Loucy (cell line): ENCODE data around the gene SNCA.

Source experiments
- H2AFZ ChIP-seq: fragments of 200-600 bp; sonication (generic); 2 replicates; pipeline ENCODE4 v1.6.0; 2016; ENCODE audit warnings: antibody characterized with exemption, mild to moderate bottlenecking, low read length, moderate library complexity
- H3F3A ChIP-seq: fragments of 200-600 bp; 2 replicates; pipeline ENCODE4 v1.6.0; 2016; ENCODE audit warnings: antibody characterized with exemption, low read depth, mild to moderate bottlenecking
- H3K27me3 ChIP-seq: fragments of 200-600 bp; sonication (generic); 2 replicates; pipeline ENCODE4 v1.6.1; 2014; ENCODE audit warnings: low read length, mild to moderate bottlenecking; ENCODE audit not compliant: insufficient read depth, poor library complexity, severe bottlenecking
- H3K36me3 ChIP-seq: fragments of 200-600 bp; sonication (generic); 2 replicates; pipeline ENCODE4 v1.6.1; 2016; ENCODE audit warnings: low read length; ENCODE audit not compliant: insufficient read depth
- H3K4me1 ChIP-seq: fragments of 200-600 bp; sonication (generic); 2 replicates; pipeline ENCODE4 v1.5.1; 2014; ENCODE audit warnings: low read length, mild to moderate bottlenecking; ENCODE audit not compliant: insufficient read depth, poor library complexity, severe bottlenecking
- H3K4me2 ChIP-seq: fragments of 200-600 bp; sonication (generic); 2 replicates; pipeline ENCODE4 v1.6.0; 2014; ENCODE audit warnings: antibody characterized with exemption, low read length, low read depth, mild to moderate bottlenecking; ENCODE audit not compliant: poor library complexity, severe bottlenecking
- H3K4me3 ChIP-seq: fragments of 200-600 bp; sonication (generic); 2 replicates; pipeline ENCODE4 v1.5.1; 2014; ENCODE audit warnings: low read length, mild to moderate bottlenecking, mixed read lengths; ENCODE audit not compliant: poor library complexity, severe bottlenecking
- H3K79me2 ChIP-seq: fragments of 200-600 bp; sonication (generic); 2 replicates; pipeline ENCODE4 v1.6.1; 2014; ENCODE audit warnings: low read length; ENCODE audit not compliant: insufficient read depth
- H3K9ac ChIP-seq: fragments of 200-600 bp; sonication (generic); 2 replicates; pipeline ENCODE4 v1.6.0; 2014; ENCODE audit warnings: mild to moderate bottlenecking, low read depth, low read length, moderate library complexity; ENCODE audit not compliant: poor library complexity, severe bottlenecking
- H3K9me2 ChIP-seq: fragments of 200-600 bp; sonication (generic); replicated peaks from 2 replicates; pipeline ENCODE4 v1.6.1; 2016; ENCODE audit warnings: low read depth, low read length, mixed read lengths
- H3K9me3 ChIP-seq: fragments of 200-600 bp; sonication (generic); 2 replicates; pipeline ENCODE4 v1.6.1; 2014; ENCODE audit warnings: mild to moderate bottlenecking, antibody characterized with exemption, low read length, low read depth; ENCODE audit not compliant: insufficient read depth
- H4K20me1 ChIP-seq: fragments of 200-600 bp; sonication (generic); 2 replicates; pipeline ENCODE4 v1.6.0; 2014; ENCODE audit warnings: antibody characterized with exemption, low read length, mild to moderate bottlenecking; ENCODE audit not compliant: insufficient read depth, poor library complexity, severe bottlenecking
- EZH2phosphoT487 ChIP-seq: fragments of 200-600 bp; IDR thresholded peaks from 2 replicates; pipeline ENCODE4 v1.6.1; 2018; ENCODE audit warnings: antibody characterized with exemption, mild to moderate bottlenecking, moderate library complexity, borderline replicate concordance
- TF ChIP-seq, protein P1 (sequence below): fragments of 200-600 bp; sonication (generic); conservative IDR thresholded peaks from 2 replicates; pipeline ENCODE4 v1.5.1; 2014; ENCODE audit warnings: mild to moderate bottlenecking, antibody characterized with exemption, low read length

SNCA gene

DNA sequence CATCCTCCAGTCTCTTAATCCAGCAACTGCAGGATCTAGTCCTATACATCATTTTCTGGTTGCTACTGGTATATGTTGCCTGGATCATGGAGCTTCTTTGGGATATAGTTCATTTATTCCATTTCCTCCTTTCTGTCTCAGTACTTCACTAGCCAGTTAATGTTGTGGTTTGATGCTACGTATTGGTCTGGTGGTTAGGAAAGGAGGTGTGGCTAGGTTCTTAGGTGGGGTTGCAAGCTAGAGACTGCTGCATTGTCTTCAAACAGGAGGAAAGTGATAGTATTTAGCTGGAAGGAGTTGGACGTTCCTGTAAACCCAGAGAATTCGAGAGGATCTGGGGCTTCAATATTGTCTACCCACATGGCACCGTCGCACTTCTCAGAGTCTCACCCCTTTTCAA, 129.5 kb downstream of the SNCA start:
- Histone ChIP-seq H3K4me3 (no peak overlapping the region), H3K4me2 (peak overlapping the region; percentile 3), H2AFZ (peak overlapping the region; percentile 8), H3K36me3 (no peaks in the 10 kb centered on the region), H3K9me3 (no peaks in the 10 kb centered on the region), H4K20me1 (no peaks in the 10 kb centered on the region), H3K79me2 (no peaks in the 10 kb centered on the region), H3K27me3 (no peaks in the 10 kb centered on the region), H3K4me1 (peaks cover 27% of the 10 kb centered on the region), H3F3A (no peaks in the 10 kb centered on the region), H3K9me2 (no peaks in the 10 kb centered on the region), H3K9ac (no peak overlapping the region)
- TF ChIP-seq EZH2phosphoT487, result no peak
- TF ChIP-seq, protein P1, sequence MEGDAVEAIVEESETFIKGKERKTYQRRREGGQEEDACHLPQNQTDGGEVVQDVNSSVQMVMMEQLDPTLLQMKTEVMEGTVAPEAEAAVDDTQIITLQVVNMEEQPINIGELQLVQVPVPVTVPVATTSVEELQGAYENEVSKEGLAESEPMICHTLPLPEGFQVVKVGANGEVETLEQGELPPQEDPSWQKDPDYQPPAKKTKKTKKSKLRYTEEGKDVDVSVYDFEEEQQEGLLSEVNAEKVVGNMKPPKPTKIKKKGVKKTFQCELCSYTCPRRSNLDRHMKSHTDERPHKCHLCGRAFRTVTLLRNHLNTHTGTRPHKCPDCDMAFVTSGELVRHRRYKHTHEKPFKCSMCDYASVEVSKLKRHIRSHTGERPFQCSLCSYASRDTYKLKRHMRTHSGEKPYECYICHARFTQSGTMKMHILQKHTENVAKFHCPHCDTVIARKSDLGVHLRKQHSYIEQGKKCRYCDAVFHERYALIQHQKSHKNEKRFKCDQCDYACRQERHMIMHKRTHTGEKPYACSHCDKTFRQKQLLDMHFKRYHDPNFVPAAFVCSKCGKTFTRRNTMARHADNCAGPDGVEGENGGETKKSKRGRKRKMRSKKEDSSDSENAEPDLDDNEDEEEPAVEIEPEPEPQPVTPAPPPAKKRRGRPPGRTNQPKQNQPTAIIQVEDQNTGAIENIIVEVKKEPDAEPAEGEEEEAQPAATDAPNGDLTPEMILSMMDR, result no peak

DNA sequence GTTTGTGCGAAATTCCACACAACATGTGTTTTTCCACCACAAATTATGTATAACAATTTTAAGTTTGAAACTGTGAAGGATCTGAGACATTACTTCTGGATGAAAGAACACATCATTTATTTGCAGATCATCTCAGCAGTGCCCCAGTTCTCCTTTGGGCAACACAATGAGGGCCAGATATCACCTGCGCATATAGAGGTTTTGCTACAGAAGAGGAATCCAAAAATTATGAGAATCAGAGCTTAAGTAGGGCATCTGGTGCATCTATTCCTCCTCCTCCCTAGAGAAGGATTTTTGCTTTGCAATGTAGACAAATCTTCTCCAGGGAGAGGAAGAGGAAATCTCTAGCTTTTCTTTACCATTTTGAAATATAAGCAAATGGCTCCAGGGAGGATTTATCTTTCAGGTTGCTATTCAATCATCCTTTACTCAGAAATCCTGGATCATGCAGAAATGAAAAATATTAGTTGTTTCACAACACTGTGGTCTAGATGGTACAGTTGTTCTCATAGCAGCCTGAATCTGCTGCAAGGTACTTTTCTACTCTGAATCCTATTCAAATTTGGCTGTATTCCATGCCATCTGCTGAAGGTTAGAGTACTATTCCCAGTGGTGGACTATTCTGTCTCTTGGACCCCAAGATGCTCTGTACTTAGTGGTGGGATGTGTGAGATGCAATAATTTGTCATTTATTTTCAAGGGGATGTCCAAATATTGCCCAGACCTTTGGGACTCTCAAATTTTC, 132.1 kb downstream of the SNCA start:
- no peak overlapping the region for H2AFZ ChIP-seq
- H3K36me3 ChIP-seq, result no peaks in the 10 kb centered on the region
- no peaks in the 10 kb centered on the region for H3F3A ChIP-seq
- no peaks in the 10 kb centered on the region for H3K9me2 ChIP-seq
- no peaks in the 10 kb centered on the region for H4K20me1 ChIP-seq
- no peak overlapping the region for H3K4me3 ChIP-seq
- H3K79me2 ChIP-seq, result no peaks in the 10 kb centered on the region
- TF ChIP-seq, protein P1, result no peak
- no peak for TF ChIP-seq EZH2phosphoT487
- no peak overlapping the region for H3K4me2 ChIP-seq
- no peaks in the 10 kb centered on the region for H3K9me3 ChIP-seq
- no peak overlapping the region for H3K9ac ChIP-seq
- no peaks in the 10 kb centered on the region for H3K27me3 ChIP-seq
- H3K4me1 ChIP-seq, result peaks cover 27% of the 10 kb centered on the region

DNA sequence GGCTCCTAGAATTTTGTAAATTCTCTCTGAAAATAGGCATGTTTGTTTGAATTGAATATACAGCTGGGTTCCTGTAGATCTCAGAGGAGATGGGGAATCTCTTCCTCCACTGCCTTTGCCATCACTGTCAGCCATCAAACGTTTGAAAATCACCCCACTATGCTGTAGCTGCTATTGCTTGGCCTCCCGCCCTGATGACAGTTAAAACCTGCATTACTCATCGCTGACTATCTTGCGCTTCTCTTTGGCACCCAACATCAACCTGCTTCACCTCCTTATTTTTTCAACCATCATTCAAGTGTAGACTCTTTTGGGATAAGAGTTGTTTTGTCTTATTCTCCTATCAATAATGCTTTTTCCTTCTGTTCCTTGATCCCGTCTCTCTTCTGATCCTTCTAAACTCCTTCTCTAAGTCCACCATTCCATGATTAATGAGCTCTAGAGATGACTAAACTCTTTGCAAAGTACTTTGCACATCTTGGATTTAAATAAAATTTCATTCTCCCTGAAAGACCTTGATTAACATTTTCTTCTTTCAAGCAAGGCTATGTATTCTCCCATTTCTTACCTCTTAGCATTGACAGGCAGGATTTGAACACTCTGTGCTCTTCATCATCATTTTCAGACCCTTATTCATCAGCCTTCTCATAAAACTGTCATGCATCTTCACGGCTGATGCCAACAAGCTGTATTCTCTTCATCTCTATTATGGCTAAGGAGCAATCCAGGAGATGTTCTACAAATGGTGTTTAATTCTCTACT, 133.0 kb downstream of the SNCA start:
- Histone ChIP-seq H2AFZ (no peak overlapping the region), H3K9me2 (no peaks in the 10 kb centered on the region), H4K20me1 (no peaks in the 10 kb centered on the region), H3K36me3 (no peaks in the 10 kb centered on the region), H3K27me3 (no peaks in the 10 kb centered on the region), H3K79me2 (no peaks in the 10 kb centered on the region), H3K4me2 (no peak overlapping the region), H3K4me3 (no peak overlapping the region), H3K9ac (no peak overlapping the region), H3F3A (no peaks in the 10 kb centered on the region), H3K4me1 (peaks cover 22% of the 10 kb centered on the region), H3K9me3 (no peaks in the 10 kb centered on the region)
- TF ChIP-seq, protein P1, result no peak
- no peak for TF ChIP-seq EZH2phosphoT487
